RPMI8226 (cell line): ENCODE results near the gene PRRC2C.
"Not testable (repeated sequence)": the region's sequence is repeated elsewhere in the genome, so short reads cannot be mapped to it uniquely, and the experiment has no call there.

ENCODE experiments used
- DNase-seq: peaks from one replicate; pipeline ENCODE4 v3.0.0-alpha.2; 2015

PRRC2C gene

GRCh38 chr1:171590022-171590421, 104.7 kb downstream of the PRRC2C start:
- no peak for DNase-seq

- DNase-seq, result no peak
These were observed 110.0 kb downstream of the PRRC2C start for GRCh38 chr1:171595324-171595723.

- no peak for DNase-seq
These were observed 110.8 kb downstream of the PRRC2C start for GRCh38 chr1:171596119-171596518.

- no peak for DNase-seq
These were observed 111.4 kb downstream of the PRRC2C start for GRCh38 chr1:171596705-171597104.

GRCh38 chr1:171597203-171597602, 111.9 kb downstream of the PRRC2C start:
- DNase-seq, result no peak

- not testable (repeated sequence) for DNase-seq
These were observed 115.0 kb downstream of the PRRC2C start for GRCh38 chr1:171600310-171600709.

- peak; percentile 1 for DNase-seq
These were observed 115.5 kb downstream of the PRRC2C start for GRCh38 chr1:171600862-171601261.

- peak; percentile 0 for DNase-seq
These were observed 117.7 kb downstream of the PRRC2C start for GRCh38 chr1:171603042-171603441.

- DNase-seq, result peak; percentile 1
These were observed 121.1 kb downstream of the PRRC2C start for GRCh38 chr1:171606402-171606941.

- DNase-seq, result peak; percentile 20
These were observed 125.1 kb downstream of the PRRC2C start for GRCh38 chr1:171610385-171610784.

- no peak for DNase-seq
These were observed 126.0 kb downstream of the PRRC2C start for GRCh38 chr1:171611306-171611705.

GRCh38 chr1:171613282-171613681, 128.0 kb downstream of the PRRC2C start:
- DNase-seq, result no peak

- DNase-seq, result not testable (repeated sequence)
These were observed 130.0 kb downstream of the PRRC2C start for GRCh38 chr1:171615122-171615906.

GRCh38 chr1:171616586-171616985, 131.3 kb downstream of the PRRC2C start:
- DNase-seq, result no peak

GRCh38 chr1:171622152-171622462, 136.8 kb downstream of the PRRC2C start, which contains the start of gene MYOCOS:
MYOCOS (plus strand) TSS chr1:171622243; CDS start chr1:171623884, 1,641 bp downstream.
- DNase-seq, result no peak

- DNase-seq, result no peak
These were observed 138.5 kb downstream of the PRRC2C start for GRCh38 chr1:171623651-171624331.

- no peak for DNase-seq
These were observed 139.9 kb downstream of the PRRC2C start for GRCh38 chr1:171625225-171625624.

- no peak for DNase-seq
These were observed 141.7 kb downstream of the PRRC2C start for GRCh38 chr1:171627020-171627419.

- DNase-seq, result no peak
These were observed 142.9 kb downstream of the PRRC2C start for GRCh38 chr1:171628225-171628624.

- DNase-seq, result no peak
These were observed 150.3 kb downstream of the PRRC2C start for GRCh38 chr1:171635661-171636060.

GRCh38 chr1:171636141-171636540, 150.8 kb downstream of the PRRC2C start:
- DNase-seq, result no peak

- DNase-seq, result no peak
These were observed 152.7 kb downstream of the PRRC2C start for GRCh38 chr1:171637928-171638576.

GRCh38 chr1:171640225-171640624, 154.9 kb downstream of the PRRC2C start:
- no peak for DNase-seq
